GM18867 (cell line): ENCODE data around the gene TRIP4.
"Not testable (repeated sequence)": the region's sequence is repeated elsewhere in the genome, so short reads cannot be mapped to it uniquely, and the experiment has no call there.

Experiments
- ATAC-seq: cut with Tn5 transposase; IDR thresholded peaks from one replicate; pipeline ENCODE4 v1.9.1; 2021; ENCODE audit warnings: mild to moderate bottlenecking, moderate library complexity; ENCODE audit not compliant: unreplicated experiment

TRIP4 gene

DNA sequence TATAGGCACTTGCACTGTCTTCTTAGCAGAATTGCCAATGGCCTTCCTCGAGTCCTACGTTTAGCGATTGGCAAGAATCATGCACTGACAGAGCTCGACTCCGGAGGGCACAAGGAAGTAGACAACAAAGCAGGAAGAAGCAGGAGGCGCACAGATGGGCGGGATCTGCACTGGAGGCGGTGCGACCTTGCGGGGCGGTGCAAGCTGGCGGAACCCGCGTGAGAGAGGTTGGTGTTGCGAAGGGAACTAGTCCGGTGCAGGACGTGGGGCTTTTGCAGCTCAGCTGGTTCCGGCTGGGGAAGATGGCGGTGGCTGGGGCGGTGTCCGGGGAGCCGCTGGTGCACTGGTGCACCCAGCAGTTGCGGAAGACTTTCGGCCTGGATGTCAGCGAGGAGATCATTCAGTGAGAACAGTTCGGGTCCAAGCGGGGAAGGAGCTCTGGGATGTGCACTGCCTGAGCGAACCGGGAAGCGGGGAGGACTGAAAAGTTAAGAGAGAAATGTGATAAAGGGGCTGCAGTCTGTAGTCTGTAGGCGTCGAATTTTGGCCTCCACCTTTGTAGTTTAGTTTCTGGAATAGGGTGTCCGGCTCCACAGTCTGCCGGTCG is at the start of gene TRIP4:
Gene TRIP4 (plus strand): TSS at position 275 of the 607 bp plus-strand sequence. CDS start 28 bp downstream, at position 303.
- ATAC-seq = peak; percentile 97

DNA sequence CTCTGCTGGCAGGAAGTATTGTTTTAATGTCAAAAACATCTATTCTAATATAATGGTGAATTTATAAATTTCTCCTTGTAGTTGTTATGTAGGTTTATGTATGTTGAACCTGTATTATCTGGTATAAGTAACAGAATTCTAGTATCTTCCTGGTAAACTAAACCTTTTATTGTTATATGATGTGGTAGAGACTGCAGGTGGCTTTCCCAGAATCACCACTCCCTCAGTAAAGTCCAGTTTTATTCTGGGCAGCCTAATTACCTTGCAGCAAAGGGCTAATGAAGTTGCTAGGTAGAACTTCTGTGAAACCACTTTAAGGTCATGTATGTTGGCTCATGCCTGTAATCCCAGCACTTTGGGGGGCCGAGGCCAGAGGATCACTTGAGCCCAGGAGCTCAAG is 47.3 kb upstream of the TRIP4 start:
- no peak for ATAC-seq

DNA sequence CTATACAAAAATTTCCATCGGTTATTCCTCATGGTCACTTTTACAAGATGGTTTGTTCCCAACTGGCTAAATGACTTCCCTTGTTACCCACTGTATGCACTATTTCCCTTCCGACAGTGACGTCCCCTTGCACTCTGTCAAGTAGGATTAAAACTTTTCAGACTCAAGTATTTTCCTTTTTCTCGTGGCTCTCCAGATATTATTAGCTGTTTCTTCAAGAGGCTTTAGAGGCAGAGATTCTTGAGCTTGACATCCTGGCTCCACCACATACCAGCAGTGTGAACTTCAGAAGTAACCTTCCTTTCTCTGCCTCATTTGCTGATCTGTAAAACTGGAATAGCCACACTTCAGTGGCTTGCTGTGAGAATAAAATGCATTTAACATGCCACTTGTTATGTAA is 45.7 kb upstream of the TRIP4 start:
- no peak for ATAC-seq

DNA sequence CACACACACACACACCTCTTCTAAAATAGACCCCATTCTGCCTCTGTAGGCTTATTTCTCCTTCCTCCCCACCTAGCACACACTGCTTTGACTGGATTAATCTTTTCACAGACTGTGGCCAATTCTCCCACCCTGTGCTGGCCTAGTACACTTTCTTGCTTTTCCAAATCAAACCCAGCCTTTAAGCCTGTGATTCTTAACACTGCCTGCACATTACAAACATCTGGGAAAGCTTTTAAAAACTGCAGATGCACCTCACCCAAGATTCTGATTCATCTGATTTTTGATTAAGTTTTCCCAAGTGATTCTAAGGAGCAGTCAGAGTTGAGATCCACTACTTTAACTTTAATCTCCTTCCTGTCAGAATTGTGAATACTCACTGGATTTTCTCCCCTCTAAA is 44.4 kb upstream of the TRIP4 start:
- no peak for ATAC-seq

DNA sequence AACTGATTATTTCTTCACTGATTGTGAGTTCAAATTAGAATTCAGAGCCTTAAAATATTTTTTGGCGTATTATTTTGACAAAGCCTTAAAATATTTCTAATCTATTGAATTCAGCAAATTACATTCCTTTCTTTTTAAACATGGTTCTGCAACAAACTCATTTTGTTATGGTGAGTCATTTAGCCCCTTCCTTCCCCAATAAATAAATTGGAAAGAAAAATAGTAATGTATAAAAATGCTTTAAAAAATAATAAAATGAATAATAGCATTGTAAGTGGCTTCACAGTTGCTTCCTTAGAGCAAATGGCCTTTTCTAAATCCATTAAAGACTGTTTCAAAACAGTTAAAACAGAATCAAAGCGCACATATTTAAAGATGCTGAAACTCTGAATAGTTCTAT is 43.8 kb upstream of the TRIP4 start:
- ATAC-seq = no peak

DNA sequence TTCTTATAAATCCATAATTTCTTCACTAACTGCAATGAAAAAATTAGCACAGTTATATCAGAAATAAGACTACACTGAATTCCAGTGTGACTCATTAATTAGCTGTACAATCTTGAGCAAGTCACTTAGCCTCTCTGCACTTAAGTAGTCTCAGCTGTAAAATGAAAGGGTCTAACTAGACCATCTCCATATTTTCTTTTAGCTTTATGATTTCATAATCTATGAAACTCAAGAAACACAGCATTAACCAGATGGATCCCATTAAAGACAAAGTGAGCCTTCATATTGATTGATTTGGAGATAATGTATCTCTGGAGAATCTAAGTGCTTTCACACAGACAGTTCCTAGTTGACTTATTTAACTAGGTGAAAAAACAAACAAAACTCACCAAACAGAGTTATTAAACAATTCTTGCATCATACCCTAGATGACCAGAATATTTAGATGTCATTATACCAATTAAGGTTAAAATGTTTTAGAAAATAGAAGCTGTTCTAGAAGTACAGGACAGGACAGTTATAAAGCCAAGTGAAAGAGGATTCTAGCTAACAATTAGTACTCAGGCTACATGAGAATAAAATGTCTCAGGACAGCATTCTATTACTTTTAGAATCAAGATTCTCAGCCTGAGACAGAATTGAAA is 42.9 kb upstream of the TRIP4 start:
- no peak for ATAC-seq

DNA sequence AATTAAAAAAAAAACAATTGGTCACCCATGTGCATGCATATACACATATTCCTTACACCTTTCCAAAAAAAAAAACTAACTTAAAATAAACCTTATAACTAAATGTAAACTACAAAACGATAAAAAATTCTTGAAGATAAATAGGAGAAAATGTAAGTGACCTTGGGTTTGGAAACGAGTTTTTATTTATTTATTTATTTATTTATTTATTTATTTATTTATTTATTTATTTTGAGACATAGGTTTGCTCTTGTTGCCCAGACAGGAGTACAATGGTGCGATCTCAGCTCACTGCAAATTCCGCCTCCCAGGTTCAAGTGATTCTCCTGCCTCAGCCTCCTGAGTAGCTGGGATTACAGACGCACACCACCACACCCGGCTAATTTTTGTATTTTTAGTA is 41.4 kb upstream of the TRIP4 start:
- ATAC-seq = not testable (repeated sequence)

DNA sequence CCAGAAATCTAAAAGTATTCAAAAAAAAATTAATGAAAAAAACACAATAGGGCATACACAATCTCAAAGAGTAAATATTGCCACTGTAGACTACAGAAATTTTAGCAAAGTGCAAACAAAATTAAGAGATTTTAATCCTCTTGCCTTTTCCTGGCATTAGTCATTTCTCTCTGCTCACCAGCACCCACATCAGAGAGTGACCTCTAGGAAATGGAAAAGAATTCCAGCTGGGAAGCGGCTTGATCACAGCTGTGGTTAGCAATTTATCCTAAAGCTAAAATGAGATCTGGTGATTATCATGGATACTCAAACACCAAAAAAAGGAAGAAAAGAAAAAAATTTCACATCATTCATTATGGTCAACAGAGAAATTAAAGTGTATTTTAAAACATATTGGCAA is 39.2 kb upstream of the TRIP4 start:
- no peak for ATAC-seq

DNA sequence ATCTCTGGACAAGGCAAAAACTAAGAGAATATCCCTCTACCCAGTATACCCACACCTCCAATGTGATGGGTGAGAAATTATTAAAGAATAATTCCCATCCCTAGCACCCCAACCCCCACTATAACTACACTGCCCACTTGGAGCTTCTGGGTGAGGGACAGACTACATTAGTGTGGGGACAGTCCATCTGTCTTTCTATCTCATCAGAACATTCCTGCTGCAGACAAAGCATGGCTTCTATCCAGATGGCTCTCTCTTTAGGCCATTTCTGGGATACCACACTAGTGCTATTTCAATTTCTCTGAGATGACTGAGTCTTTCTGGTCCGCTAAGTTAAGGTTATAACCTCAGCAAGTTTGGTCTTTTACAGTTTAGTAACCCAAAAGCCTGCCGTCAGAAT is 38.3 kb upstream of the TRIP4 start:
- ATAC-seq = no peak

DNA sequence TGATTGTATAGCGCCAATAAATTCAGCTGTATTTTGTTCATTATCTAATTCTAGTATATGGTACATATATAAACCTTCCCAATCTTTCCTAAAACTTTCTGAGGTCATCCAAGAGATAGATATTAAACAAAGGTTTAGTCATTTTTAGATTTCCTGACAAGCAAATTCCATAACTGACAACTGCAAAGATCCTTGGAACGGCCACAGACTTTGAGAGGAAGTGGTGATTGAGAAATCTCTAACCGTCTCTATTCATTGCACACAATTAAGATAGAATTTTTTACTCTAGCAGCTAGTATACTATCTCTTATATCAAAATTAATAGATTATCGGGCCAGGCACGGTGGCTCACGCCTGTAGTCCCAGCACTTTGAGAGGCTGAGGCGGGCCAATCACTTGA is 36.4 kb upstream of the TRIP4 start:
- ATAC-seq = no peak

DNA sequence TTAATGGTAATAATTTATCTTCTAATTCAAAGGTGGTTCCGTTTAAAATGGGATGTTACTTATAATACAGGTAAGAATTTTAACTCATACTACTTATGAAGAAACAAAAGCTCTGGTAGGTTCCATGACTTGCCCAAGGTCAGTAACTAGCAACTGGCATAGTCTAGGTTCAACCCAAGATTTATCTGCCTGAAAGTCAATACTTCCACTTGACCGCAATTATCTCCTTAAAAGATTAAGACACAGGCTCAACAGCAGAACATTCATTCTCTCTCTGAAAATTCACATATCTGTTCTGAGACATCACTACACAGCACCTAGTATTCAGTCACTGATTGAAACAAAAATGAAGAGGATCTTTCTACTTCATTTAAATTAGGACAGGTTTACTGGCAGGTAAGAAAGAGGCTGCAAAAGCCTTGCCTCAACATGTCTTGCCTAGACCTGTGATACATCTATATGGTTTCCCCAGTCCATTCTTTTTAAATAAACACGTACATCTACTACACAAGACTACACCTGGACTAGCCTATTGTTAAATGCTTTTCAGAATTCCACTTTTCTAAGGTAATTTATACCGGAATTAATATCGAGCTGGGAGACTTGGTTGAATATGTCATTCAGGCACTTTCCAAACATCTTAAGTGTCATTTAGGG is 32.8 kb upstream of the TRIP4 start:
- ATAC-seq = no peak

DNA sequence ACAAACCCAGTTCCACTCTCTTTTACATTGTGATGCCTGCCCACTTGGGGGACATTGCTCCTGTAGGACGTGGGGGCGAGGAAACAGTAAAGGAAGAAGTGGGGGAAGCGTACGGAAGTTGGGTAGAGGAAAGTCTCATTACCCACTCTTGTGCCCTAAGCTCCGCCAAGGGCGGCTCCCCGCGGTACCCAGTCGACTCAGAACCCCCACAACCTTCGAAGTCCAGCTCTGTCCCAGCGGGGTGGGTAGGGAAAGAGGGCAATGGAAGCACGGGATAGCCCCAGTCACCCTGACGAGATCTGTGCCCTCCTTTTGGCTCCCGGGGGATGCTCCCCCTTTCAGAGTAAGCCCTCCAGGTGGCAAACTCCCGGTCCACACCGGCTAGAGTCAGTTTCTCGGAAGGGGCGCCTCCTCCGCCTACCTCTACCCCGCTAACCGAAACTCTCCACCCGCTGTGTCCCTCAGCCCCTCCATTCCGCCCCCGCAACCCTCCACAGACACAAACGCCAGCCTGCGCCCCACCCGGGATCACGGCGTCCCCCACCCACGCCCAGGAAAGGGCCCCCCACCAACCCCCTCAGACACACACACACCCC is 32.2 kb upstream of the TRIP4 start:
- ATAC-seq = peak; percentile 4

DNA sequence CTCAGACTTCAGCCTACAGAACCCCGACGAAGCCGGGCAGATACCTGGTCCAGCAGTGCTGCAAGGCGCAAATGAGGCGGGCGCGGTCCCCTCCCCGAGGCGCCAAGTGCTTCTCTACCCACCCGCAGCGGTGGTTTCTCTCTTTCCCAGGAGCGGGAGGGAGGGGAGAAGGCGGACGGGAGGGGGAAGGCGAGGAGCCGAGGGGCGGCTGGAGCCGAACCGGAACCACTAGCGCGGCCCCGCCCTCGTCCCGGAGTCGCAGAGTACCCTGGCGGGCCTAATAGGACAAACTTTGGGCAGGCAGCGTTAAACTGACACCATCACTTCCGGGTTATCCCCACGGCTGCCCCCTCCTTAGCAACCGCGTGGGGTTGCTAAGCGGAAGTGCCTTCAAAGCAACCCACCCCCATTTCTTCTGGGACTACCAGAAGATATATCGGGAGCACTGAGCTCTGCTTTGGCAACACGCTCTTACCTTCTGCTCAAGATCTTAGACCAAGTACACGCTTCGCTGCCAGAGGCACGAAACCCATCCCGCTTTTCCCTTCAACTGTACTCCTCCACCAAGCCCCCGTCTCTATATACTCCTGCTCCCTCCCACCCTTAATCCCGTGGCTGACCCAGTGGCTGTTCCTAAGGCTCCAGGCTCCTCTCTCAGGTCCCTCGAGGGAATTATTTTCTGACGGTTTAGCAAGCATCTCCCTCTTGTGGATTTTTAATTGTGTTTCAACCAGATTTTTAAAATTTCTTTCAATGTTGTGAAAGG is 31.5 kb upstream of the TRIP4 start, which contains the start of gene CSNK1G1:
Gene CSNK1G1 (minus strand): TSS at position 230 of the 766 bp plus-strand sequence. CDS start 55,674 bp downstream, outside the sequence.
- peak; percentile 94 for ATAC-seq

DNA sequence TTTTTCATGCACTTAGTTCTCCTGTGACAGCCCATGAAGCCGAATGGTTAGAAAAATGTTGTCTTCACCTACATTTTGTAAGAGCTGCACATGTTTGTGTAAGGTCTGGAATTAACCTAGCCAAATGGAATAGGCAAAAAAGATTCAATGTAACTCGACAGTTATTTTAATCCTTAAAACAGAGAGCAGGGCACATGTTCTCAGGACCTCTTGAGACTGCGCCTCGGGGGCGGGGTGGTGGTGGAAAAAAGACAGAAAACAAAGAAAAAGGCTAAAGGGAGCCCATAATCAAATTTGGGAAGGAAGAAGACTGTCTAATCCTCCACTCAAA is 31.0 kb upstream of the TRIP4 start:
- ATAC-seq = no peak

DNA sequence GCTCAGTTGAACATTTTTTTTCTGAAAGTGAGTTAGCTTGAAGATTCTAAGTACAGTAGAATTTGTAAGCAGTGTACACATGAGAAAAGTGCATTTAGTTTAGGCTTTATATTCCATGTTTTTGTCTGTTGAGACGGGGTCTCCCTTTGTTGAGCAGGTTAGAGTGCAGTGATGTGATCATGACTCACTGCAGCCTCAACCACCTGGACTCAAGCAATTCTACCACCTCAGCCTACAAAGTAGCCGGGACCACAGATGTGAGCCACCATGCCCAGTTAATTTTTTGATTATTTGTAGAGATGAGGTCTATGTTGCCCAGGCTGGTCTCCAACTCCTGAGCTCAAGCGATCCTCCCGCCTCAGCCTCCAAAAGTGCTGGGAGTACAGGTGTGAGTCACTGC is 26.4 kb upstream of the TRIP4 start:
- ATAC-seq = no peak

DNA sequence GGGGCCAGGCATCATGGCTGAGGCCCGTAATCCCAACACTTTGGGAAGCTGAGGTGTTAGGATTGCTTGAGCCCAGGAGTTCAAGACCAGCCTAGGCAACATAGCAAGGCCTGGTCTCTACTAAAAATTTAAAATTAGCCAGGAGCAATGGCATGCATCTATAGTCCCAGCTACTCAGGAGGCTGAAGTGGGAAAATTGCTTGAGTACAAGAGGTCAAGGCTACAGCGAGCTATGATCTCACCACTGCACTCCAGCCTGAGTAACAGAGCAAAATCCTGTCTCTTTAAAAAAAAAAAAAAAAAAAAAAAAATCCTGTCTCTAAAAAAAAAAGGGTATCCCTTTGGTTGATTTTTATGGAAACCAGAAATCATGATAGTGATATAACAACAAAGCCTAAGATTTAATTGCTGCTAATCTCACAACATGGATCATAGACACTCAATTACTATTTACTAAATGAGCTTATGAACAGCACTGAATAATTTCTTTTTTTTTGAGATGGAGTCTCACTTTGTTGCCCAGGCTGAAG is 18.5 kb upstream of the TRIP4 start:
- ATAC-seq = no peak

DNA sequence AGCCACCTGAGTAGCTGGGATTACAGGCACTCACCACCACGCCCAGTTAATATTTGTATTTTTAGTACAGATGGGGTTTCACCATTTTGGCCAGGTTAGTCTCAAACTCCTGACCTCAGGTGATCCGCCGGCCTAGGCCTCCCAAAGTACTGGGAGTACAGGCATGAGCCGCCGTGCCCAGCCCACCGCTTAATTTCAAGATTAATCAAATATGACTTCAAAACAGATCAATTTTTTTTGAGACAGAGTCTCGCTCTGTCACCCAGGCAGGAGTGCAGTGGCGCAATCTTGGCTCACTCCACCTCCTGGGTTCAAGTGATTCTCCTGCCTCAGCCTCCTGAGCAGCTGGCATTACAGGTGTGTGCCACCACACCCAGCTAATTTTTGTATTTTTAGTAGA is 16.3 kb upstream of the TRIP4 start:
- not testable (repeated sequence) for ATAC-seq

DNA sequence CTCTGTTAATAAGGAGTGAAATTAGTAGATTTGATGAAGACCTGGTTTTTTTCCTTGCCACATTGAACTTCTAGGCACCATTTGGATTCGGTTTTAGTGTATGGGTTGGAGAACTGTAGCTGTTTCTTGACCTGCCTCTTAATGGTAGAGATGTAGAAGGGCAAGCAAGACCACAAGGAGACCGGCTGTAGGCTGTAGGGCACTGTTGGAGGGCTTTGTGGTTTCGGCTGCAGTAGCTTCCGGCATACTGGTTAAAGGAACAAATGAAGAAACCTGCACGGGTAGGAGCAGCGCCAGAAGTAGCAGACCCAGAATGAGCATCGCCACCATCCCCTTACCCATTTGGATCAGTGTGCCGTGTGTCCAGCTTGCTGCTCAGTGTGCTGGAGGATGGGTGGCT is 14.3 kb upstream of the TRIP4 start:
- ATAC-seq = no peak

DNA sequence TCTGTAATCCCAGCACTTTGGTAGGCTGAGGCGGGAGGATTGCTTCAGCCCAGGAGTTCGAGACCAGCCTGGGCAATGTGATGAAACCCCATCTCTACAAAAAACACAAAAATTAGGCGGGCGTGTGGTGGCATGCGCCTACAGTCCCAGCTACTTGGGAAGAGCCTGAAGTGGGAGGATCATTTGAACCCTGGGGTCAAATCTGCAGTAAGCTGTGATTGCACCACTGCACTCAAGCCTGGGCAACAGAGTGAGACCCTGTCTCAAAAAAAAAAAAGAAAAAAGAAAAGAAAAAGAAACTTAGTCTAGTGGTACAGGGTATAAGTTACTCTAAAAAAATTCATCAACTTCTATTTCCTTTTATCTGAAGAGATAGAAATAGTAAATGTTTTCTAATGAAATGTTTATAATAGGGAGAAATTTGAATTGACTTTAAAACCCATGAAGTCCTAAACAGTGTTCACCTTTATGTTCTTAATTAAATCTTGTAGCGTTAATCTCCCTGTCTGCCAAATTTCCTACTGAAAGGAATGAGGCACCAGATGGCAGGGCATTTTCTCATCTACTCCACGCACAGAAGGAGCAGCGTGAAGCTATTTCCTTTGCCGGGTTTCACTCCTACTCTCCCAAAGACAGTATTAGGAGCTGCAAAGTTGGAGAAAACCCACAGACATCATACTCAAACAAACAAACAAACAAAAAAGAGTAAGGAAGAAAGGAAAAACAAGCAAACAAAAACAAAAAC is 8.2 kb upstream of the TRIP4 start:
- ATAC-seq = no peak

DNA sequence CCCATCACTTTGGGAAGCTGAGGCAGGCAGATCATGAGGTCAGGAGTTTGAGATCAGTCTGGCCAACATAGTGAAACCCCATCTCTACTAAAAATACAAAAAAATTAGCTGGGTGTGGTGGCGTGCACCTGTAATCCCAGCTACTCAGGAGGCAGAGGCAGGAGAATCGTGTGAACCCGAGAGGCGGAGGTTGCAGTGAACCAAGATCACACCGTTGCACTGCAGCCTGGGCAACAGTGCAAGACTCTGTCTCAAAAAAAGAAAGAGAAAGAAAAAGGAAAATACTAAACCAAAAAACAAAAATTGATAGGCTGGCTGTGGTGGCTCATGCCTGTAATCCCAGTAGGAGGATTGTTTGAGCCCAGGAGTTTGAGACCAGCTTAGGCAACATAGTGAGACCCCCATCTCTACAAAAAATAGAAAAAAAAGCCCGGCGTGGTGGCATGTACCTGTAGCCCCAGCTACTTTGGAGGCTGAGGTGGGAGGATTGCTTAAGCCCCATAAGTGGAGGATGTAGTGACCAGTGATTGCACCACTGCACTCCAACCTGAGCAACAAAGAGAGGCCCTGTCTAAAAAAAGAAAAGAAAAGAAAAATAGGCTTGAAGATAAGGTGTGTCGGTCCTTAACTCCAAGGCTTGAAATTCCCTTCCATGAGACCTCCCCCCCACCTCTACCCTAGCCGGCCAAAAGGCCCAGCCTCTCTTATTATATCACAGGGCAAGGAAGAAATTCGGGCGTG is 7.3 kb upstream of the TRIP4 start:
- ATAC-seq = not testable (repeated sequence)
